Liver (tissue), 3 donors: ENCODE data around the gene PISD.

Experiments used
- CTCF ChIP-seq: fragments of 150-350 bp; IDR thresholded peaks from 2 replicates; pipeline ENCODE4 v1.5.1; 2017; ENCODE audit warnings: improper control_type of control experiment, low read depth, low read length; ENCODE audit not compliant: missing input control
- EGR1 ChIP-seq, 2 donors: IDR thresholded peaks; 2 replicates each; pipeline ENCODE4 v1.6.1; 2016 to 2018; ENCODE audit warnings: antibody characterized with exemption in 2 of 2, low read depth in 2 of 2
- GABPA ChIP-seq, 2 donors: IDR thresholded peaks in 1 of 2; conservative IDR thresholded peaks in 1 of 2; 2 replicates each; pipeline ENCODE4 v1.6.1; 2016; ENCODE audit warnings: antibody characterized with exemption in 2 of 2, mild to moderate bottlenecking in 1 of 2, moderate library complexity in 1 of 2
- JUND ChIP-seq, 2 donors: IDR thresholded peaks; 2 replicates each; pipeline ENCODE4 v1.6.1; 2016; ENCODE audit warnings: antibody characterized with exemption in 2 of 2
- MAX ChIP-seq: IDR thresholded peaks from 2 replicates; pipeline ENCODE4 v1.6.1; 2016; ENCODE audit warnings: antibody characterized with exemption
- RAD21 ChIP-seq, 2 donors: IDR thresholded peaks; 2 replicates each; pipeline ENCODE4 v1.6.1; 2016; ENCODE audit warnings: antibody characterized with exemption in 2 of 2, mild to moderate bottlenecking in 2 of 2
- REST ChIP-seq: IDR thresholded peaks from 2 replicates; pipeline ENCODE4 v1.6.1; 2016; ENCODE audit warnings: antibody characterized with exemption, mild to moderate bottlenecking
- RXRA ChIP-seq, 2 donors: IDR thresholded peaks; 2 replicates each; pipeline ENCODE4 v1.6.1; 2017 to 2018; ENCODE audit warnings: antibody characterized with exemption in 2 of 2, mild to moderate bottlenecking in 1 of 2
- TAF1 ChIP-seq: conservative IDR thresholded peaks from 2 replicates; pipeline ENCODE4 v1.6.1; 2016; ENCODE audit warnings: antibody characterized with exemption, mild to moderate bottlenecking
- donor health status: healthy.
- donor health status: healthy.

GRCh38 chr22:31615940-31616314 is 46.1 kb downstream of the PISD start:
- TF ChIP-seq CTCF (no peak), TAF1 (no peak), JUND (IDR thresholded peaks at IDR 0.05) (no peak), MAX (no peak), EGR1 (IDR thresholded peaks at IDR 0.05; ENCODE audit: low read depth in 2 of 2) (no peak), RXRA (IDR thresholded peaks at IDR 0.05) (no peak), REST (no peak), RAD21 (IDR thresholded peaks at IDR 0.05) (no peak), GABPA (IDR thresholded peaks at IDR 0.05 in 1 of 2, conservative IDR thresholded peaks at IDR 0.05 in 1 of 2) (no peak)
